Uterus (tissue), 2 donors: ENCODE measurements around the gene ZDHHC3.

Experiments used
- CTCF ChIP-seq, 4 experiments: fragments of 200-600 bp in 2 of 4; fragments of 450-650 bp in 2 of 4; sonication (generic) in 2 of 4; IDR thresholded peaks; one replicate each; pipeline ENCODE4 v1.5.1; 2016 to 2019; ENCODE audit warnings: antibody characterized with exemption in 4 of 4, mild to moderate bottlenecking in 2 of 4, moderate library complexity in 1 of 4
- POLR2A ChIP-seq, 2 donors: fragments of 450-650 bp; IDR thresholded peaks; one replicate each; pipeline ENCODE4 v1.6.1; 2016; ENCODE audit warnings: antibody characterized with exemption in 2 of 2, mild to moderate bottlenecking in 1 of 2, moderate library complexity in 1 of 2

- TF ChIP-seq CTCF (IDR thresholded peaks at IDR 0.05) (no peak), POLR2A (IDR thresholded peaks at IDR 0.05) (no peak)
Measured at GRCh38 chr3:44996556-44996969, 20.6 kb upstream of the ZDHHC3 start.
